GM12878 (cell line): ENCODE data around the gene DHX57. TPM values are rescaled to one million over a fixed set of nuclear protein-coding genes. Genes with fewer than 3 reads are reported as not detected.

Experiments used
- ATAC-seq: fragments of 200-7000 bp; cut with Tn5 transposase; 3 replicates; pipeline ENCODE4 v1.9.1; 2020; ENCODE audit warnings: mild to moderate bottlenecking, moderate library complexity
- BruUV-seq: library from RNA; stranded (reverse); fragments of 400-500 nt; replicated peaks from 2 replicates; lab custom pipeline; 2021; lab: Mats Ljungman, UMichigan
- CTCF ChIA-PET: fragments of 300-600 bp; sonication (Branson Sonifier 250); formaldehyde crosslinking; extraction: SDS; loops from one replicate; lab custom pipeline; 2021; ENCODE audit warnings: inconsistent platforms; lab: Yijun Ruan, JAX
- POLR2A ChIA-PET: fragments of 350-600 bp; formaldehyde crosslinking; extraction: SDS; loops from one replicate; lab custom pipeline; 2021; ENCODE audit warnings: inconsistent platforms; lab: Charles Lee
- RAD21 ChIA-PET: fragments of 300-600 bp; sonication (Branson Sonifier 250); formaldehyde crosslinking; loops from one replicate; lab custom pipeline; 2023; ENCODE audit warnings: antibody characterized with exemption; ENCODE audit not compliant: unreplicated experiment; lab: Charles Lee
- SMC1A ChIA-PET: fragments of 300-600 bp; sonication (Branson Sonifier 250); formaldehyde crosslinking; loops from one replicate; lab custom pipeline; 2023; ENCODE audit not compliant: unreplicated experiment, uncharacterized antibody; lab: Charles Lee
- DNase-seq: peaks from one replicate; pipeline ENCODE4 v3.0.0-alpha.2; 2011; ENCODE audit warnings: low read depth, low spot score
- FAIRE-seq: peaks from 3 replicates; lab custom pipeline; 2011; peaks lifted over from hg19 to GRCh38; lab: Jason Lieb, UNC
- H2AFZ ChIP-seq: 2 replicates; pipeline ENCODE4 v1.6.0; 2011; ENCODE audit warnings: low read depth, low read length, control low read depth; ENCODE audit not compliant: control insufficient read depth
- H3K27ac ChIP-seq: 2 replicates; pipeline ENCODE4 v1.5.1; 2011; ENCODE audit warnings: control low read depth; ENCODE audit not compliant: control insufficient read depth, insufficient read depth
- H3K27me3 ChIP-seq, 2 experiments: replicated peaks in 1 of 2; 2 replicates each; pipeline versions ENCODE4 v1.6.0 to v1.6.1; 2011; ENCODE audit warnings: low read length in 1 of 2; ENCODE audit not compliant: control insufficient read depth in 2 of 2, insufficient read depth in 2 of 2
- H3K36me3 ChIP-seq, 2 experiments: 2 replicates each; pipeline ENCODE4 v1.5.1; 2011; ENCODE audit warnings: low read length in 1 of 2; ENCODE audit not compliant: control insufficient read depth in 2 of 2, insufficient read depth in 2 of 2
- H3K4me1 ChIP-seq: 2 replicates; pipeline ENCODE4 v1.6.1; 2011; ENCODE audit warnings: mild to moderate bottlenecking, low read length, moderate library complexity, mixed read lengths; ENCODE audit not compliant: control insufficient read depth, insufficient read depth
- H3K4me2 ChIP-seq: 2 replicates; pipeline ENCODE4 v1.6.0; 2011; ENCODE audit warnings: control low read depth; ENCODE audit not compliant: control insufficient read depth, insufficient read depth
- H3K4me3 ChIP-seq: fragments of 200-600 bp; sonication (generic); 2 replicates; pipeline ENCODE4 v1.5.1; 2016
- H3K79me2 ChIP-seq: 2 replicates; pipeline ENCODE4 v1.6.0; 2011; ENCODE audit warnings: low read length; ENCODE audit not compliant: control insufficient read depth, insufficient read depth
- H3K9ac ChIP-seq: 2 replicates; pipeline ENCODE4 v1.8.0; 2011; ENCODE audit warnings: low read length, control low read depth, mixed read lengths; ENCODE audit not compliant: control insufficient read depth, insufficient read depth
- H3K9me3 ChIP-seq: replicated peaks from 3 replicates; pipeline ENCODE4 v1.5.1; 2011; ENCODE audit warnings: mild to moderate bottlenecking, low read length; ENCODE audit not compliant: control insufficient read depth, insufficient read depth
- H4K20me1 ChIP-seq: 2 replicates; pipeline ENCODE4 v1.6.0; 2011; ENCODE audit not compliant: control insufficient read depth, insufficient read depth
- BACH1 ChIP-seq: fragments of 450-650 bp; IDR thresholded peaks from 2 replicates; pipeline ENCODE4 v1.6.1; 2017; ENCODE audit warnings: mild to moderate bottlenecking, borderline replicate concordance
- CBX5 ChIP-seq: sonication (generic); IDR thresholded peaks from 2 replicates; pipeline ENCODE4 v1.6.1; 2016; ENCODE audit warnings: low read depth, moderate library complexity, mild to moderate bottlenecking, inconsistent platforms
- CHD2 ChIP-seq: IDR thresholded peaks from 2 replicates; pipeline ENCODE4 v1.6.1; 2011; ENCODE audit warnings: low read depth, low read length, improper control_type of control experiment, borderline replicate concordance
- DPF2 ChIP-seq: fragments of 450-650 bp; IDR thresholded peaks from 2 replicates; pipeline ENCODE4 v1.6.1; 2017; ENCODE audit warnings: mild to moderate bottlenecking
- EED ChIP-seq: sonication (generic); IDR thresholded peaks from 2 replicates; pipeline ENCODE4 v1.6.1; 2016; ENCODE audit warnings: antibody characterized with exemption, low read depth
- MAX ChIP-seq: IDR thresholded peaks from 2 replicates; pipeline ENCODE4 v1.6.1; 2012; ENCODE audit warnings: low read depth, low read length, improper control_type of control experiment
- MLLT1 ChIP-seq: fragments of 450-650 bp; IDR thresholded peaks from 2 replicates; pipeline ENCODE4 v1.6.1; 2016; ENCODE audit warnings: mild to moderate bottlenecking
- MXI1 ChIP-seq: fragments of 150-350 bp; IDR thresholded peaks from 2 replicates; pipeline ENCODE4 v1.6.1; 2011; ENCODE audit warnings: low read depth, mild to moderate bottlenecking, inconsistent platforms, low read length, improper control_type of control experiment
- NFXL1 ChIP-seq: fragments of 450-650 bp; IDR thresholded peaks from 2 replicates; pipeline ENCODE4 v1.6.1; 2017; ENCODE audit warnings: antibody characterized with exemption, mild to moderate bottlenecking, borderline replicate concordance
- POLR2AphosphoS5 ChIP-seq: IDR thresholded peaks from 2 replicates; pipeline ENCODE4 v1.6.1; 2011; ENCODE audit warnings: mild to moderate bottlenecking, low read length, inconsistent platforms
- RUNX3 ChIP-seq: IDR thresholded peaks from 2 replicates; pipeline ENCODE4 v1.6.1; 2012; ENCODE audit warnings: low read length, inconsistent platforms
- SMARCA5 ChIP-seq: fragments of 450-650 bp; IDR thresholded peaks from 2 replicates; pipeline ENCODE4 v1.6.1; 2017; ENCODE audit warnings: mild to moderate bottlenecking
- SUZ12 ChIP-seq: fragments of 200-600 bp; sonication (generic); IDR thresholded peaks from one replicate; pipeline ENCODE4 v1.6.1; 2018; ENCODE audit warnings: antibody characterized with exemption, mild to moderate bottlenecking; ENCODE audit not compliant: unreplicated experiment
- USF1 ChIP-seq: IDR thresholded peaks from 2 replicates; pipeline ENCODE4 v1.6.1; 2011; ENCODE audit warnings: borderline replicate concordance, low read depth, mild to moderate bottlenecking, moderate library complexity, mixed read lengths, low read length; ENCODE audit not compliant: insufficient read depth; ENCODE audit errors: extremely low read length
- USF2 ChIP-seq: IDR thresholded peaks from 2 replicates; pipeline ENCODE4 v1.6.1; 2011; ENCODE audit warnings: low read depth, low read length, improper control_type of control experiment, borderline replicate concordance
- YY1 ChIP-seq: IDR thresholded peaks from 2 replicates; pipeline ENCODE4 v1.6.1; 2011; ENCODE audit warnings: low read depth, mild to moderate bottlenecking, low read length
- WGBS: methylation state at CpG from one replicate; pipeline ENCODE4 v1.1.6; 2016; ENCODE audit warnings: low lambda C conversion rate; ENCODE audit not compliant: insufficient replicate concordance, insufficient coverage; ENCODE audit errors: missing lambda C conversion rate; 5-methylcytosine and 5-hydroxymethylcytosine counted together
- in situ Hi-C: fragments of 300-500 bp; cut with MboI; formaldehyde crosslinking; loops from 9 replicates; pipeline ENCODE4 v1.14.3; 2018; ENCODE audit warnings: mixed read lengths
- intact Hi-C: fragments of 100-400 bp; cut with micrococcal nuclease; formaldehyde crosslinking; loops from one replicate; pipeline ENCODE4 v1.14.2; 2022; ENCODE audit not compliant: unreplicated experiment
- polyA plus RNA-seq, 11 experiments: library from polyadenylated mRNA; depleted of rRNA in 4 of 11; unstranded in 6 of 11; stranded (reverse) in 5 of 11; fragments of >200 nt; fragmentation: Nextera tagmentation in 4 of 11; fragmentation: Illumina TruSeq in 1 of 11; extraction: Ambion mirVana in 4 of 11; extraction: Trizol in 1 of 11; gene quantifications; 1 replicate in 1 of 11; 2 replicates in 10 of 11; pipeline versions ENCODE4 v1.2.1 to v1.2.3, GENCODE V29; 2011 to 2016; ENCODE audit warnings: inconsistent platforms in 2 of 11, missing spikeins in 2 of 11, low read depth in 1 of 11
- total RNA-seq, 4 experiments: library from RNA; depleted of rRNA in 3 of 4; stranded (reverse); fragments of >200 nt in 3 of 4; fragmentation: Illumina TruSeq in 1 of 4; extraction: Trizol in 1 of 4; gene quantifications; 2 replicates each; pipeline versions ENCODE4 v1.2.1 to v1.2.3, GENCODE V29; 2013 to 2021

DHX57 gene
- total and polyA plus RNA-seq, 10 of the 15 experiments (the other 5 are each of a cell fraction or from before 2014, with no cell fraction given), result 6.5 to 18.0 (median 15.8) TPM

GRCh38 chr2:38806015-38806732, 69.6 kb downstream of the DHX57 start (continued):
- no peak for TF ChIP-seq MLLT1

GRCh38 chr2:38797953-38798352, 77.8 kb downstream of the DHX57 start:
- intact Hi-C loops (no loop called here), in situ Hi-C loops (no loop called here)
- no peak overlapping the region for H2AFZ ChIP-seq
- ChIA-PET RAD21 (no interaction called here), POLR2A (no interaction called here), CTCF (interaction anchor here (0.5 kb wide), 1 partner anchor 1561 kb away, joined by 3 read pairs; no protein-coding TSS in a partner anchor), SMC1A (interaction anchor here (0.5 kb wide), 1 partner anchor 192 kb away, joined by 3 read pairs; no protein-coding TSS in a partner anchor)
- H3K9ac ChIP-seq, result no peak overlapping the region
- H3K36me3 ChIP-seq, result no peaks in the 10 kb centered on the region
- no peaks in the 10 kb centered on the region for H3K27me3 ChIP-seq
- FAIRE-seq (no peak), DNase-seq (no peak), ATAC-seq (no peak)
- no peaks in the 10 kb centered on the region for H3K4me1 ChIP-seq
- H3K27ac ChIP-seq, result no peak overlapping the region
- no peaks in the 10 kb centered on the region for H3K9me3 ChIP-seq
- H3K4me3 ChIP-seq, result no peak overlapping the region
- no TSS peak for BruUV-seq
- no peak overlapping the region for H3K4me2 ChIP-seq
- H4K20me1 ChIP-seq, result no peaks in the 10 kb centered on the region
- TF ChIP-seq EED (no peak), RUNX3 (no peak), CHD2 (no peak), USF1 (no peak), MXI1 (no peak), SMARCA5 (no peak), NFXL1 (no peak), MAX (no peak), SUZ12 (no peak), BACH1 (no peak), CBX5 (no peak), YY1 (no peak), USF2 (no peak), POLR2AphosphoS5 (no peak), DPF2 (no peak)
- no peaks in the 10 kb centered on the region for H3K79me2 ChIP-seq
- WGBS, result 72% methylated on average over 3 of the region's 3 CpGs
